Measurements from ENCODE around the gene HAO2.

HAO2 gene

DNA sequence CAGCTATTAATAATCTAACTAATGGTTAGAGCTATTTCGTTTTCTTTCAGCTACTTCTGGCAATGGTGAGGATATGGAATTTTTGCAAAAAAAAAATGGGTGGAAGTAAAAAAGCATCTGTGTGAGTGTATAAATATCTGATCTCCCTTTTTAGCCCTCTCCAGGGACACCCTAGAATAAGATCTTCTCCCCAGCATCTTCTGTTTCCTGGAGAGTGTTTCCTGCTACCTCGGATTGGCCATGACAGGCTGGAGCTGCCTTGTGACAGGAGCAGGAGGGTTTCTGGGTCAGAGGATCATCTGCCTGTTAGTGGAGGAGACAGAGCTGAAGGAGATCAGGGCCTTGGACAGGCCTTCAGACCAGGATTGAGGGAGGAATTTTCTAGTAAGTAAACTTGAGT lies 70.2 kb downstream of the HAO2 start:
- DNase-seq (ENCODE audit: low read depth in 3 of 3) = no peak

- DNase-seq (ENCODE audit: low read depth in 3 of 3) = no peak
Measured at GRCh38 chr1:119440721-119441307, 72.2 kb downstream of the HAO2 start.

DNA sequence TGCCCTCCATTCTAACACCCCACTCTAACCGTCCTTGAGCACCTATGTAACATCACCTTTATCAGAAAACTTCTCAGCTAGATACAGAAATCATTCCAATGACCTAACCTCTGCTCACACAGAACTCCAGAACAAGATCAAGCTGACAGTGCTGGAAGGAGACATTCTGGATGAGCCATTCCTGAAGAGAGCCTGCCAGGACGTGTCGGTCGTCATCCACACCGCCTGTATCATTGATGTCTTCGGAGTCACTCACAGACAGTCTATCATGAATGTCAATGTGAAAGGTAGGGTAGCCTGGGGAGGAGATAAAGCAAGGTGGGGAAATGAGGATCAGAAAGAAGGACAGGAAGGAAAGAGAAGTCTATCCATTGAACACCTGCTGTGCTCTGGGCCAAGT lies 74.2 kb downstream of the HAO2 start:
- no peak for DNase-seq (ENCODE audit: low read depth in 3 of 3)

All from stimulated activated CD4-positive, alpha-beta T cell treated with anti-CD3 and anti-CD28 coated beads, TNF-alpha, amount 100 ng/mL, for 4 hours (primary cell).